Neural cell (in vitro differentiated cells): ENCODE results near the gene HLTF.

Experiments
- EZH2 ChIP-seq: fragments of 200-600, 300-800 bp; shearing (Covaris generic), sonication (generic); IDR thresholded peaks from 2 replicates; pipeline ENCODE4 v1.6.1; 2014; ENCODE audit warnings: antibody characterized with exemption, low read length, borderline replicate concordance, mild to moderate bottlenecking; ENCODE audit not compliant: insufficient read depth, poor library complexity, severe bottlenecking
- POLR2AphosphoS5 ChIP-seq: IDR thresholded peaks from 2 replicates; pipeline ENCODE4 v1.6.1; 2012
- SMC3 ChIP-seq: fragments of 450-650 bp; conservative IDR thresholded peaks from 2 replicates; pipeline ENCODE4 v1.6.1; 2014; ENCODE audit warnings: antibody characterized with exemption, mild to moderate bottlenecking, moderate library complexity; ENCODE audit not compliant: poor library complexity
- TAF1 ChIP-seq: IDR thresholded peaks from 2 replicates; pipeline ENCODE4 v1.6.1; 2012; ENCODE audit warnings: low read depth
- TF ChIP-seq, protein P1 (sequence below): fragments of 450-650 bp; IDR thresholded peaks from 2 replicates; pipeline ENCODE4 v1.5.1; 2014; ENCODE audit warnings: antibody characterized with exemption, mild to moderate bottlenecking, moderate library complexity; ENCODE audit not compliant: poor library complexity, severe bottlenecking
- TF ChIP-seq, protein P2 (sequence below): IDR thresholded peaks from 2 replicates; pipeline ENCODE4 v1.6.1; 2012; ENCODE audit warnings: borderline replicate concordance

DNA sequence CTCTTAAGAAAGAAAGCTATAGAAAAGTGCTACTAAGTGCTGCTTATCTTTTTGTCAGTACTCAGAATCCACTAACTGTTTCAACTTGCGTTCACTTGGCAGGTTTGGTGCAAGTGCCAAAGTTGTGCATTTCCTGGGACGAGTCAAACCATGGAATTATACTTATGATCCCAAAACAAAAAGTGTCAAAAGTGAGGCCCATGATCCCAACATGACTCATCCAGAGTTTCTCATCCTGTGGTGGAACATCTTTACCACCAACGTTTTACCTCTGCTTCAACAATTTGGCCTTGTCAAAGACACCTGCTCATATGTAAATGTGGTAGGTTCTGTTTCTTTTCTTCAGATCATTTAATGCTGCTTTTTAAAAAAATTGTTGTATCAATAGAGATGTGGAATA lies 62.4 kb downstream of the HLTF start:
- TF ChIP-seq POLR2AphosphoS5 = no peak
- TF ChIP-seq, protein P1, sequence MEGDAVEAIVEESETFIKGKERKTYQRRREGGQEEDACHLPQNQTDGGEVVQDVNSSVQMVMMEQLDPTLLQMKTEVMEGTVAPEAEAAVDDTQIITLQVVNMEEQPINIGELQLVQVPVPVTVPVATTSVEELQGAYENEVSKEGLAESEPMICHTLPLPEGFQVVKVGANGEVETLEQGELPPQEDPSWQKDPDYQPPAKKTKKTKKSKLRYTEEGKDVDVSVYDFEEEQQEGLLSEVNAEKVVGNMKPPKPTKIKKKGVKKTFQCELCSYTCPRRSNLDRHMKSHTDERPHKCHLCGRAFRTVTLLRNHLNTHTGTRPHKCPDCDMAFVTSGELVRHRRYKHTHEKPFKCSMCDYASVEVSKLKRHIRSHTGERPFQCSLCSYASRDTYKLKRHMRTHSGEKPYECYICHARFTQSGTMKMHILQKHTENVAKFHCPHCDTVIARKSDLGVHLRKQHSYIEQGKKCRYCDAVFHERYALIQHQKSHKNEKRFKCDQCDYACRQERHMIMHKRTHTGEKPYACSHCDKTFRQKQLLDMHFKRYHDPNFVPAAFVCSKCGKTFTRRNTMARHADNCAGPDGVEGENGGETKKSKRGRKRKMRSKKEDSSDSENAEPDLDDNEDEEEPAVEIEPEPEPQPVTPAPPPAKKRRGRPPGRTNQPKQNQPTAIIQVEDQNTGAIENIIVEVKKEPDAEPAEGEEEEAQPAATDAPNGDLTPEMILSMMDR = no peak
- TF ChIP-seq, protein P2, sequence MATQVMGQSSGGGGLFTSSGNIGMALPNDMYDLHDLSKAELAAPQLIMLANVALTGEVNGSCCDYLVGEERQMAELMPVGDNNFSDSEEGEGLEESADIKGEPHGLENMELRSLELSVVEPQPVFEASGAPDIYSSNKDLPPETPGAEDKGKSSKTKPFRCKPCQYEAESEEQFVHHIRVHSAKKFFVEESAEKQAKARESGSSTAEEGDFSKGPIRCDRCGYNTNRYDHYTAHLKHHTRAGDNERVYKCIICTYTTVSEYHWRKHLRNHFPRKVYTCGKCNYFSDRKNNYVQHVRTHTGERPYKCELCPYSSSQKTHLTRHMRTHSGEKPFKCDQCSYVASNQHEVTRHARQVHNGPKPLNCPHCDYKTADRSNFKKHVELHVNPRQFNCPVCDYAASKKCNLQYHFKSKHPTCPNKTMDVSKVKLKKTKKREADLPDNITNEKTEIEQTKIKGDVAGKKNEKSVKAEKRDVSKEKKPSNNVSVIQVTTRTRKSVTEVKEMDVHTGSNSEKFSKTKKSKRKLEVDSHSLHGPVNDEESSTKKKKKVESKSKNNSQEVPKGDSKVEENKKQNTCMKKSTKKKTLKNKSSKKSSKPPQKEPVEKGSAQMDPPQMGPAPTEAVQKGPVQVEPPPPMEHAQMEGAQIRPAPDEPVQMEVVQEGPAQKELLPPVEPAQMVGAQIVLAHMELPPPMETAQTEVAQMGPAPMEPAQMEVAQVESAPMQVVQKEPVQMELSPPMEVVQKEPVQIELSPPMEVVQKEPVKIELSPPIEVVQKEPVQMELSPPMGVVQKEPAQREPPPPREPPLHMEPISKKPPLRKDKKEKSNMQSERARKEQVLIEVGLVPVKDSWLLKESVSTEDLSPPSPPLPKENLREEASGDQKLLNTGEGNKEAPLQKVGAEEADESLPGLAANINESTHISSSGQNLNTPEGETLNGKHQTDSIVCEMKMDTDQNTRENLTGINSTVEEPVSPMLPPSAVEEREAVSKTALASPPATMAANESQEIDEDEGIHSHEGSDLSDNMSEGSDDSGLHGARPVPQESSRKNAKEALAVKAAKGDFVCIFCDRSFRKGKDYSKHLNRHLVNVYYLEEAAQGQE = no peak
- no peak for TF ChIP-seq SMC3
- TF ChIP-seq EZH2 = no peak
- no peak for TF ChIP-seq TAF1
